Keratinocyte (primary cell): ENCODE results near the gene ZNF724. TPM values are rescaled to one million over a fixed set of nuclear protein-coding genes. Genes with fewer than 3 reads are reported as not detected.

Experiments used
- DNase-seq: peaks from one replicate; pipeline ENCODE4 v3.0.0-alpha.2; 2011; ENCODE audit warnings: low read depth, missing footprints, low spot score
- FAIRE-seq: peaks from 2 replicates; lab custom pipeline; 2011; peaks lifted over from hg19 to GRCh38; lab: Jason Lieb, UNC
- H2AFZ ChIP-seq: 2 replicates; pipeline ENCODE4 v1.6.0; 2012; ENCODE audit warnings: low read length, control low read depth, inconsistent platforms; ENCODE audit not compliant: control insufficient read depth
- H3K27ac ChIP-seq: 2 replicates; pipeline ENCODE4 v1.5.1; 2011; ENCODE audit warnings: low read length; ENCODE audit not compliant: control insufficient read depth, insufficient read depth
- H3K27me3 ChIP-seq: 3 replicates; pipeline ENCODE4 v1.6.0; 2011; ENCODE audit warnings: low read length; ENCODE audit not compliant: control insufficient read depth, insufficient read depth; ENCODE audit errors: extremely low read depth
- H3K36me3 ChIP-seq, 2 experiments: 2 replicates in 1 of 2; 3 replicates in 1 of 2; pipeline ENCODE4 v1.5.1; 2011; ENCODE audit warnings: low read length in 2 of 2, mild to moderate bottlenecking in 1 of 2; ENCODE audit not compliant: control insufficient read depth in 2 of 2, insufficient read depth in 2 of 2; ENCODE audit errors: extremely low read depth in 1 of 2
- H3K4me1 ChIP-seq: 3 replicates; pipeline ENCODE4 v1.5.1; 2011; ENCODE audit warnings: low read length; ENCODE audit not compliant: control insufficient read depth, insufficient read depth; ENCODE audit errors: extremely low read depth
- H3K4me2 ChIP-seq: 3 replicates; pipeline ENCODE4 v1.6.0; 2011; ENCODE audit warnings: low read depth, low read length; ENCODE audit not compliant: control insufficient read depth, insufficient read depth; ENCODE audit errors: extremely low read depth
- H3K4me3 ChIP-seq, 3 experiments: fragments of 200-600 bp in 1 of 3; sonication (generic) in 1 of 3; 2 replicates in 2 of 3; 3 replicates in 1 of 3; pipeline ENCODE4 v1.5.1; 2011 to 2016; ENCODE audit warnings: low read length in 3 of 3, mild to moderate bottlenecking in 3 of 3, control low read depth in 2 of 3, inconsistent platforms in 1 of 3, low read depth in 1 of 3, mixed read lengths in 1 of 3, mixed run types in 1 of 3, moderate library complexity in 1 of 3; ENCODE audit not compliant: control insufficient read depth in 2 of 3, insufficient read depth in 2 of 3; ENCODE audit errors: extremely low read depth in 1 of 3
- H3K79me2 ChIP-seq: 2 replicates; pipeline ENCODE4 v1.6.0; 2012; ENCODE audit warnings: low read length; ENCODE audit not compliant: control insufficient read depth, insufficient read depth
- H3K9ac ChIP-seq: 3 replicates; pipeline ENCODE4 v1.6.0; 2011; ENCODE audit warnings: low read length; ENCODE audit not compliant: control insufficient read depth, insufficient read depth; ENCODE audit errors: extremely low read depth
- H3K9me1 ChIP-seq: 3 replicates; pipeline ENCODE4 v1.6.0; 2011; ENCODE audit warnings: low read length; ENCODE audit not compliant: control insufficient read depth, insufficient read depth; ENCODE audit errors: extremely low read depth
- H3K9me3 ChIP-seq: 2 replicates; pipeline ENCODE4 v1.5.1; 2012; ENCODE audit warnings: low read depth, low read length; ENCODE audit not compliant: control insufficient read depth
- H4K20me1 ChIP-seq: 3 replicates; pipeline ENCODE4 v1.6.0; 2011; ENCODE audit warnings: low read length; ENCODE audit not compliant: control insufficient read depth, insufficient read depth; ENCODE audit errors: extremely low read depth
- CTCF ChIP-seq, 3 experiments: IDR thresholded peaks in 1 of 3; conservative IDR thresholded peaks in 1 of 3; optimal IDR thresholded peaks in 1 of 3; 2 replicates in 2 of 3; 3 replicates in 1 of 3; pipeline versions ENCODE3 to v1.5.1; 2011; ENCODE audit warnings: low read length in 3 of 3, mild to moderate bottlenecking in 3 of 3, moderate library complexity in 2 of 3, control low read depth in 1 of 3, inconsistent platforms in 1 of 3; ENCODE audit not compliant: insufficient read depth in 2 of 3; ENCODE audit errors: extremely low read depth in 1 of 3
- EZH2 ChIP-seq: IDR thresholded peaks from one replicate; pipeline ENCODE4 v1.6.1; 2012; ENCODE audit warnings: inconsistent platforms, mild to moderate bottlenecking, low read length, moderate library complexity
- dilution Hi-C: fragments of 300-500 bp; cut with MboI; formaldehyde crosslinking; loops from one replicate; pipeline ENCODE4 v1.7.0; 2020; ENCODE audit warnings: low sequenced_read_pairs; ENCODE audit not compliant: extremely low pct_ligation_motif_present
- polyA plus RNA-seq, 5 experiments: library from polyadenylated mRNA; depleted of rRNA in 3 of 5; stranded (reverse) in 3 of 5; stranded (forward) in 1 of 5; unstranded in 1 of 5; fragments of >200 nt; gene quantifications; 1 replicate in 1 of 5; 2 replicates in 3 of 5; 3 replicates in 1 of 5; pipeline versions ENCODE4 v1.2.1 to v1.2.3, GENCODE V29; 2011 to 2012; ENCODE audit warnings: missing spikeins in 2 of 5, low read depth in 1 of 5, low replicate concordance in 1 of 5

Gene ZNF724
- polyA plus RNA-seq, 1 donor (not counting 4 experiments of a cell fraction or from before 2014, with no cell fraction given), result 2.6 TPM

DNA sequence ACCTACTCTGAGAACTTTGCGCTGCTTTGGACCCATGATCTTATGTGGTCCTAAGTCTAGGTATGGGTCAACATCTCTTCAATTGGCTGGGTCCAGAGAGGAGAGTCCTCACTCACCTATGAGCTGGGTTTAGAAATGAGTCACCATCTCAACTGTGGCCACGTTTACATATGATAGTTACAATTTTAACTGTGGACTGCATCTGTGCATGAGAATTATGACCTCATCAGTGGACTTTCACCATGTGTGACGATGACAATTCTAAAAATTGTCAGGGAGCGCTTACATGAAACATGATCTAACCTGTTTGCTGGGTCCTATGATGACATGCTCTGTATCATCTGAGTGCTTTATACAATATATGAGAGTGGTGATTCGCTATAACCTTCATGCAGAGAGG lies 12.7 kb upstream of the ZNF724 start:
- FAIRE-seq (no peak), DNase-seq (no peak)
- H3K27ac ChIP-seq, result no peak overlapping the region
- no peaks in the 10 kb centered on the region for H3K79me2 ChIP-seq
- no peak overlapping the region for H2AFZ ChIP-seq
- TF ChIP-seq CTCF (optimal IDR thresholded peaks at IDR 0.05 in 1 of 3, IDR thresholded peaks at IDR 0.05 in 1 of 3, conservative IDR thresholded peaks at IDR 0.05 in 1 of 3; ENCODE audit: extremely low read depth in 1 of 3, insufficient read depth in 2 of 3, low read length in 3 of 3) (no peak), EZH2 (no peak)
- H3K9me3 ChIP-seq, result peaks cover 1% of the 10 kb centered on the region
- H4K20me1 ChIP-seq, result no peaks in the 10 kb centered on the region
- no peaks in the 10 kb centered on the region for H3K9me1 ChIP-seq
- H3K36me3 ChIP-seq, result peaks cover 5 to 7% of the 10 kb centered on the region in 2 experiments
- H3K4me2 ChIP-seq, result no peak overlapping the region
- dilution Hi-C loops, result no loop called here
- H3K27me3 ChIP-seq, result no peaks in the 10 kb centered on the region
- no peaks in the 10 kb centered on the region for H3K4me1 ChIP-seq
- no peak overlapping the region for H3K4me3 ChIP-seq
- H3K9ac ChIP-seq, result no peak overlapping the region

GRCh38 chr19:23261496-23262020 lies 11.4 kb upstream of the ZNF724 start:
- H3K36me3 ChIP-seq, result peaks cover 4 to 5% of the 10 kb centered on the region in 2 experiments
- no peak for DNase-seq
- no peak for TF ChIP-seq CTCF (optimal IDR thresholded peaks at IDR 0.05 in 1 of 3, IDR thresholded peaks at IDR 0.05 in 1 of 3, conservative IDR thresholded peaks at IDR 0.05 in 1 of 3; ENCODE audit: extremely low read depth in 1 of 3, insufficient read depth in 2 of 3, low read length in 3 of 3)
- TF ChIP-seq EZH2, result no peak
- no peaks in the 10 kb centered on the region for H4K20me1 ChIP-seq
- no peaks in the 10 kb centered on the region for H3K9me1 ChIP-seq
- no peak overlapping the region for H3K27ac ChIP-seq
- no peak overlapping the region for H3K4me2 ChIP-seq
- H3K9ac ChIP-seq, result no peak overlapping the region
- no peaks in the 10 kb centered on the region for H3K4me1 ChIP-seq
- no peaks in the 10 kb centered on the region for H3K27me3 ChIP-seq
- peaks cover 1% of the 10 kb centered on the region for H3K9me3 ChIP-seq
- H3K4me3 ChIP-seq, result no peak overlapping the region
- no peak for FAIRE-seq
- dilution Hi-C loops, result no loop called here
- no peaks in the 10 kb centered on the region for H3K79me2 ChIP-seq
- H2AFZ ChIP-seq, result no peak overlapping the region
